Activated CD8-positive, alpha-beta memory T cell treated with anti-CD3 and anti-CD28 coated beads, Interleukin-2, amount 50 U/mL, for 48 hours (primary cell): ENCODE data around the gene SYT11.
A peak's percentile ranks its signal among the peaks of the same experiment; 100 is the strongest.

Experiments
- DNase-seq: peaks from one replicate; pipeline ENCODE4 v3.0.0-alpha.2; 2020

The SYT11 gene, protein sequence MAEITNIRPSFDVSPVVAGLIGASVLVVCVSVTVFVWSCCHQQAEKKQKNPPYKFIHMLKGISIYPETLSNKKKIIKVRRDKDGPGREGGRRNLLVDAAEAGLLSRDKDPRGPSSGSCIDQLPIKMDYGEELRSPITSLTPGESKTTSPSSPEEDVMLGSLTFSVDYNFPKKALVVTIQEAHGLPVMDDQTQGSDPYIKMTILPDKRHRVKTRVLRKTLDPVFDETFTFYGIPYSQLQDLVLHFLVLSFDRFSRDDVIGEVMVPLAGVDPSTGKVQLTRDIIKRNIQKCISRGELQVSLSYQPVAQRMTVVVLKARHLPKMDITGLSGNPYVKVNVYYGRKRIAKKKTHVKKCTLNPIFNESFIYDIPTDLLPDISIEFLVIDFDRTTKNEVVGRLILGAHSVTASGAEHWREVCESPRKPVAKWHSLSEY

DNA sequence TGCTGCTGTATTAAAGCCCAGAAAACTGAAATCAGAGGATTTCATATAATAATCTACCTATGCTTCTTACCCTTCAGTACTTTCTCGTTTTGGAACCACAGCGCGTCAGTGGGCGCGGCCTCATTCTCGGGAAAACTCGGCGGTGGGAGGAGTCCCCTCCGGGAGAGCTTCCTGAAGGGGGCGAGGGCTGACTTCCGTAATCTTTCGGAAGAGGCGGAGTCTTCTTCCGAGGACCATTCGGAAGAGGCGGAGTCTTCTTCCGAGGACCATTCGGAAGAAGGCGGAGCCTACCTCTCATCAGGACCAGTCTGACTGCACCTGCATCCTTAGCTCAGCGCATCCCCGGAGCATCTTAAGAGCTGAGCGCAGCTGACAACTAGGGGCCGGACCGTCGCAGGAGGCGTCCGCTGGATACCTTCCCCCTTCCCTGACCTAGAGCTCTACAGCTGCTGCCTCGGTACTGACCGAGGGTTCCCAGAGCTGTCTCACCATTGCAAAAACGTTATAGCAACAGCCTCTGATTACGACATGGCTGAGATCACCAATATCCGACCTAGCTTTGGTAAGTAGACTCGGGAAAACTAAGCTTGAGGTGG is at the start of gene SYT11:
SYT11 (plus strand) TSS at position 334 of the 596 bp plus-strand sequence; CDS start at position 529, 195 bp downstream.
- DNase-seq: peak; percentile 96

DNA sequence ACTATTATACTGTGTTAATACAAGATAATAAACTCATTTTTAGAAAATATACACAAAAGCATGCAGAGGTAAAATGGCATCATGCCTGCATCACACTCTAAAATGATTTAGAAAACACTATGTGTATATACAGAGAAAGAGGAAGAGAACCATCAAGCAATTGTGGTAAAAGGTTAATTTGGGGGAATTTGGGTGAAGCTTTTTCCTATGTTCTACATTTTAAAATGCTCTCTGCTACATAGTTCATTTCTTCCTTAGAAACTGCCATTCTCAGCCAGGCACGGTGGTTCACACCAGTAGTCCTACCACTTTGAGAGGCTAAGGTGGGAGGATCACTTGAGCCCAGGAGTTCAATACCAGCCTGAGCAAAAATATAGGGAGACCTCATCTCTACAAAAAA is 46.5 kb upstream of the SYT11 start:
- no peak for DNase-seq

GRCh38 chr1:155813672-155814071 is 45.7 kb upstream of the SYT11 start:
- DNase-seq: no peak

GRCh38 chr1:155816351-155816750 is 43.0 kb upstream of the SYT11 start:
- no peak for DNase-seq

DNA sequence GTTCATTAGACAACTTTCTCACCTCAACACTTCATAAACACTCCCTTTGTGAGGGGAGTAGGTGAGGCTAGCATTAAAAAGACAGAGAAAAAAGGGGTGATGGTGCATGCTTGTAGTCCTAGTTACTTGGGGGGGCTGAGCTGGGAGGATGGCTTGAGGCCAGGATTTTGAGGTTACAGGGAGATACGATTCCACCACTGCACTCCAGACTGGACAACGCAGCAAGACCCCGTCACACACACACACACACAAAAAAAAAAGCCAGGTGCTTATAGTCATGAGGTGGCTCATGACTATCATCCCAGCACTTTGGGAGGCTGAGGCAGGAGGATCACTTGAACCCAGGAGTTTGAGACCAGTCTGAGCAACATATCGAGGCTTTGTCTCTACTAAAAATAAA is 31.9 kb upstream of the SYT11 start:
- DNase-seq: peak; percentile 20

- peak; percentile 1 for DNase-seq
Measured at GRCh38 chr1:155831279-155831976, 27.9 kb upstream of the SYT11 start.

- DNase-seq: peak; percentile 22
Measured at GRCh38 chr1:155833665-155834295, 25.6 kb upstream of the SYT11 start.

DNA sequence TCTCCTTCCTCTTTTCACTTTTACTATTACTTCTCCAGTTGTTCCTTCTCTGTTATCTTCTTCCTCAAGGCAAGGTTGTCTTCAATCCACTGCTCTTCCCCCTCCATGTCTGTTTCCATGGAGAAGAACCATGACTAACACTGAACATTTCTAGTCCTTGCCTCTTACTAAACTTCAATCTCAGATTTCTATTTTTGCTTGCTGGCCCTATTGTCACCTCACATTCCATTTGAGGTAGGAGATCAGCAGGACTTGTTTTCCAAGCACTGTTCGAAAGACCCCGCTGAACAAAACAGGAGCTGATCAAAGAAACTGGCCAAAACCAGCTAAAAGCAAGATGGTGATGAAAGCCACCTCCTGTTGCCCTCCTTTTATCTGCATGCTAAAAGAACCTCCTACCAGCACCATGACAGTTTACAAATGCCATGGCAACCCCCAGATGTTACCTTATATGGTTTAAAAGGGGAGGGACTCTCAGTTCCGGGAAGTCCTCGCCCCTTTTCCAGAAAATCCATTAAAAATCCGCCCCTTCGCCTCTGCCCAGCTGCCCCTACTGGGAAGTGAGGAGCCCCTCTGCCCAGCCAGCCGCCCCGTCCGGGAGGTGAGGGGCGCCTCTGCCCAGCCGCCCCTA is 25.0 kb upstream of the SYT11 start:
- peak; percentile 35 for DNase-seq

- DNase-seq: peak; percentile 2
Measured at GRCh38 chr1:155834927-155835399, 24.4 kb upstream of the SYT11 start.

DNA sequence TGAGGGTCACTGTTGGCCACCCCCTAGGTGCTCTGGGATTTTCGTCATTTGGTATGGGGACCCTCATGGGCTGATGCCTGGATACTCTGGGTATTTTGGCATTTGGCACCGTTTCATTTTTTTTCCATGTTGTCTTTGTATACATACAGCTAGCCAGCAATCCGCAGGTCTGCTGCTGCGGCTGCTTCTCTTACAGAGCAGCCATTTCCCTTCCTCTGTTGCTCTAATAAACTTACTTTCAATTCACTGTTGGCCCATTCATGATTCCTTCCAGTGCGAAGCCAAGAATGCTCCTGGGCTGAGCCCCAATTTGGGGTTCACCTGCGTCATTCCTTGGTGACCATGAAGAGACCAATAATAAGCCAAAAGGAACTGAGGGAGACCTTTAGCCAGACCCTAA is 23.8 kb upstream of the SYT11 start:
- DNase-seq: no peak

DNA sequence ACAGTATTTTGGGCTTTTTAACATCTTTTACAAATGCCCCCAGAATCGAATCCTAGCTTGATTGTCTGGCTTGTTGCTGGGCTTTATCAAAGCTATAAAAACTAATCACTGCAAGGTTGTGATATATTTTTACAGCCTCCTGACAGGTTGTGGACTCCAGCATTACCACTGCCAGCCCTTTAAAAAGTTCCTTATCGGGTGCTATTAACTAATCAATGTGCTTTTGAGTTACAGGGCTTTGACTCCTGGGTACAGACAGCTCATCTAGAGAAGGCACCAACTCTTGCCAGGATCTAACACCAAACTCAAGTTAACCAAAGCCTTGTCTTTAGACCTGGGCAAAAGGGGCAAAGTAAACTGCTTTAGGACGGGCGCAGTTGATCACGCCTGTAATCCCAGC is 19.0 kb upstream of the SYT11 start:
- peak; percentile 22 for DNase-seq

DNA sequence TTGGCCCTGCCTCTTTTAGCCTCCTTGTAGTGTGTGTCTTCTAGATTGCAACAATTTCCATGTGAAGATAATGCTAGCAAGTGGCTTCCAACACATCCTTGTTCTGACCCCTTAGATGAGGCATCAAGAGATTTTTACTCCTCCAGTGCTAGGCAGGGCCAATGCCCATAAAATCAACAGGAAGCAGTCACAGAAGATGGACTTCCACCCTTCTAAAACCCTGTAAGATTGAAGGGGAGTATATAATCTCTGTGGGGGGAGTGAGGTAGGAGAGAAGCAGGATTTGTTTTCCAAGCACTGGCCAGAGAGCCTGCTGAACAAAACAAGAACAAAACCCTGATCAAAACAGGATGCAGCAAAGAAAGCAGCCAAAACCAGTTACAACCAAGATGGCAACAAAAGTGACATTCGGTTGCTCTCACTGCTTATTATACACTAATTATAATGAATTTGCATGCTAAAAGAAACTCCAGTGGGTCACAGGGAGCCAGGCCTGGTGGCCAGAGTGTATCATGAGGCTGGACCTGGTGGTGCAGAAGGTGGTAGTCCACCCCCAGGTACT is 14.4 kb upstream of the SYT11 start:
- peak; percentile 17 for DNase-seq

DNA sequence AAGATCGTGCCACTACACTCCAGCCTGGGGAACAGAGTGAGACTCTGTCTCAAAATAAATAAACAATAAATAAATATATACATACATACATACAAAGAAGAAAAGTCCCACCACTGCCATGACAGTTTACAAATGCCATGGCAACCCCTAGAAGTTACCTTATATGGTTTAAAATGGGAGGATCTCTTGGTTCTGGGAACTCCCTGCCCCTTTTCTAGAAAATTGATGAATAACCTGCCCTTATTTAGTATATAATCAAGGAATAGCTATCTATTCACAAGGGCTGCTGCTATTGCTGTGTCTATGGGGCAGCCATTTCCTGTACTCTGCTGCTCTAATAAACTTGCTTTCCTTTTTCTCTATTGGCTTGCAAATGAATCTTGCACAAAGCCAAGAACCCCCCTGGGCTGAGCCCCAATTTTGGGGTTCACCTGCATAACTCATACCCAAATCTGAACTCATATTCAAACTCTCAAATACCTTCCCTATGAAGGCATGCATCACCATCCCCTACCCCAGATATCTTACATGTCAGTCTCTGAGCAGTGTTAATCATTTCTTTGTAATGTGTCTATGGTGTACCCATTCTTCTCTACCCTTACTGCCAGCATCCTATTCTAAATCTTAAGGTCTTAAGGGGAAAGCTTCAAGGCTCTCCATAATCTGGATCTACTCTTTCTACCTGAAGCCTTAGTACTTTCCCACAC is 11.4 kb upstream of the SYT11 start:
- no peak for DNase-seq

GRCh38 chr1:155850345-155850744 is 9.0 kb upstream of the SYT11 start:
- no peak for DNase-seq

GRCh38 chr1:155856257-155856974 is 3.0 kb upstream of the SYT11 start:
- no peak for DNase-seq

DNA sequence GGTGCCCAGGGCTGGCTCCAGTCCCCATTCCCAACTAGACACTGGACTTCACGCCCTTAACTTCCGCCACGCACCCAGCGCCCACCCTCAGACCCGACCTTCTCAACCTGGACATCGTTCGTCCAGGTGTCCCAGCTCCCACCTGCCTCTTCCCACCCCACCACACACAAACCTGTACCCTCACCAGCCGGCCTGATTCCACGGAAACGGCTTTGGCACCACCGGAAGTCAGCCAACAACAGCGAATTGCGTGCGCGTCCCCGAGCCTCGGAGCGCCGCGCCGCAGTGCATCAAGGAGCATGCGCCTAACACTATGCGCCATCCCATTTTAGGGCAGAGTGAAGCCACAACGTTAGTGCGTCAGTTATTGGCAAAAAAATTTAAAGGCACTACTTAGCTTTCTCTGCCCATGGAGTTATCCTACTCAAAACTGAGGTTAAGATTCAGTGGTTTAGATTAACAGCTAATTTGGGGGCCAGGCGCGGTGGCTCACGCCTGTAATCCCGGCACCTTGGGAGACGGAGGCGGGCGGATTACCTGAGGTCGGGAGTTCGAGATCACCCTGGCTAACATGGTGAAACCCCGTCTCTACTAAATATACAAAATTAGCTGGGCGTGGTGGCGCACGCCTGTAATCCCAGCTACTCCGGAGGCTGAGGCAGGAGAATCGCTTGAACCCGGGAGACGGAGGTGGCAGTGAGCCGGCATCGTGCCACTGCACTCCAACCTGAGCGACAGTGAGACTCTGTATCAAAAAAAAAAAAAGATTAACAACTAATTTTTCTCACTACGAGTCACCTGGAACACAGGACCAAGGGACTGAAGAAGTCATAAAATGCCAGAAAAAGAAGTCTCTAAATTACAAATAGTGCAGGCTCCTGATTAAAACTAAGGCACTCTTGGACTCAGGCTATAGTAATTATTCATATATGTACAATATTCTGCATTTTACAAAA is 2.1 kb upstream of the SYT11 start, which contains the start of gene GON4L:
GON4L (minus strand) TSS at position 240 of the 956 bp plus-strand sequence. CDS start 3,434 bp downstream, outside the sequence.
- peak; percentile 91 for DNase-seq

- peak; percentile 65 for DNase-seq
Measured at GRCh38 chr1:155858800-155859233, 550 bp upstream of the SYT11 start.

DNA sequence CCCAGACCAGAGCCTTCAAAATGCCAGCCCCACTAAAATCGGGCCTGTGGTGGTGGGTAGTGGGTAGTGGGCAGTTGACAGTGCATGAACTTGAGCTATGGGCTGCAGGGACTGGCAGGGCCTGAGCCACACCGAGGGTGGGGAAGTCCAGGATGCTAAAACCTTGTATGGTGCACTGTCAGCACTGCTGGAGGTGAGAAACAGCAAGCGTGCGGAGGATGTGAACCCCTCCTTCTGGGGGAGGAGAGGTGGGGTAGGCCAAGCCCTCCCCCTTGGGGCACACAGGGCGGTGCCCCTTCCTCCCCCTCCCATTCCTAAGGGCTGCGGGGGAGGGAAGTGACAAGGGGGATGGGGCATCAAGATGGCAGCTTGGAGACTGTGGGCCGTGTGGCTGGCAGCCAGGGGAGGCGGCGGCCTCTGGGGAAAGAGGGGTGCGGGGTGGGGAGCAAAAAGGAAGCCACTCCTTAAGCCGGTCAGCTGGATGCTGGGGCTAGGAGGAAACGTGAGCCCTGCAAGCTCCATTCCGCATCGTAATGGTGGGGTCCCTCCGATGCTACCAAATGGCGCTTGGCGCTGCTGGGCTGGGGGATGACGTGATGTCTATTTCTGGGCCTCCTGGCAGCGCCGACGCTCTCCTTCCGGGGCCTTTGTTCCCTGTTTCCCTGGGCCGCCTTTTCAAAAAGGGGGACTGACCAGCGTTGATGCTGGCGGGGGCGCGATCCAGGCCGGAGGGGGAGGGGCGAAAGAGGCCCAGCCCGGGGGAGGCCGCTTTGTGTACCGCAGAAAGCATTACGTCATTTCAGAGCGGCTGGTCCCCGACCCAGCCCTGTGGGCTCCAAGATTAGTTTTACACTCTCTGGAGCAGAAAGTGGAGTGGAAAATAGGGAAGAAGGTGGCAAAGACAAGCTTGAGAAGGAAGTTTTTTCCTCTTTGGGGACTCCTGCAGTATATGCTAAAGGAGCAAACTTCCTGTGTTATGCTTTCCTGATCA is 809 bp downstream of the SYT11 start:
- peak; percentile 82 for DNase-seq
